ENCODE results near the gene DOK5. TPM values are rescaled to one million over a fixed set of nuclear protein-coding genes. Genes with fewer than 3 reads are reported as not detected.

DOK5 gene
- total RNA-seq, 4 donors from 2014 or later: 4.7 to 10.9 (median 7.3) TPM

DNA sequence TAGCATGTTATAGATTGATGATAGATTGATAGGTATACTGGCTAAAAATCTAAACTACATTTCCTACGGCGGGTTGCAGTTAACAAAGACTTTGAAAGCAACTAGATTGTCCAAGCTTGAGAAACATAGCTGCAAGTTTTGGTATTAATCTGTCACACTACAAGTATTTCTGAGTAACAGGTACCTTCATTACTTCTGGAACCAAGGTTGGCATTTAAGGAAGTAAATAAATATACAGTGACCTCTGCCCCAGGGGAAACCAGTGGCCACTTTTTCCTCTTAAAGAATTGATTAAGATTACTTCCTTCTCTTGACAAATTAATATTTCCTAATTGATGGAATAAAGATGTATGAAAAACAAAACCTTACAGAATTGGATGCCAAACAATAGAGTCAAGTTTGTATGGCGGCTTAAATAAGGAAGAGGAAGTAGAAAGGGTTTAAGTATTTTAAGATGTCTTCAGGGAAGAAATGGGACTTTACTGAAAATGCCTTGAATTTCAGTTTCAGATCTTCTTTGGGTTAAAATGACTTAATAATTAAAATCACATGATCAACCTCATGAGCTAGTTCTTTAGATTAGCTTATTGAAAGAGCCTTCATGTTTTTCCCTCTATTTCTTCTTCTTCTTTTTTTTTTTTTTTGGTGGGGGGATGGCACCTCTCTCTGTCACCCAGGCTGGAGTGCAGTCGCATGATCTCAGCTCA lies 132.8 kb downstream of the DOK5 start:
- Histone ChIP-seq H3K27ac (no peak overlapping the region), H3K4me3 (replicated peaks in 1 of 3) (no peak overlapping the region), H3K27me3 (no peaks in the 10 kb centered on the region), H3K36me3 (no peaks in the 10 kb centered on the region), H3K9me3 (no peaks in the 10 kb centered on the region), H3K4me1 (no peaks in the 10 kb centered on the region)
- DNase-seq: no peak
- WGBS, 2 donors: 92 to 94% methylated on average over 4 of the region's 4 CpGs
- TF ChIP-seq, protein P1, sequence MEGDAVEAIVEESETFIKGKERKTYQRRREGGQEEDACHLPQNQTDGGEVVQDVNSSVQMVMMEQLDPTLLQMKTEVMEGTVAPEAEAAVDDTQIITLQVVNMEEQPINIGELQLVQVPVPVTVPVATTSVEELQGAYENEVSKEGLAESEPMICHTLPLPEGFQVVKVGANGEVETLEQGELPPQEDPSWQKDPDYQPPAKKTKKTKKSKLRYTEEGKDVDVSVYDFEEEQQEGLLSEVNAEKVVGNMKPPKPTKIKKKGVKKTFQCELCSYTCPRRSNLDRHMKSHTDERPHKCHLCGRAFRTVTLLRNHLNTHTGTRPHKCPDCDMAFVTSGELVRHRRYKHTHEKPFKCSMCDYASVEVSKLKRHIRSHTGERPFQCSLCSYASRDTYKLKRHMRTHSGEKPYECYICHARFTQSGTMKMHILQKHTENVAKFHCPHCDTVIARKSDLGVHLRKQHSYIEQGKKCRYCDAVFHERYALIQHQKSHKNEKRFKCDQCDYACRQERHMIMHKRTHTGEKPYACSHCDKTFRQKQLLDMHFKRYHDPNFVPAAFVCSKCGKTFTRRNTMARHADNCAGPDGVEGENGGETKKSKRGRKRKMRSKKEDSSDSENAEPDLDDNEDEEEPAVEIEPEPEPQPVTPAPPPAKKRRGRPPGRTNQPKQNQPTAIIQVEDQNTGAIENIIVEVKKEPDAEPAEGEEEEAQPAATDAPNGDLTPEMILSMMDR (IDR thresholded peaks at IDR 0.05): no peak
- no peak for TF ChIP-seq POLR2A (IDR thresholded peaks at IDR 0.05)
- intact Hi-C loops (cut with DNase I): no loop called here

DNA sequence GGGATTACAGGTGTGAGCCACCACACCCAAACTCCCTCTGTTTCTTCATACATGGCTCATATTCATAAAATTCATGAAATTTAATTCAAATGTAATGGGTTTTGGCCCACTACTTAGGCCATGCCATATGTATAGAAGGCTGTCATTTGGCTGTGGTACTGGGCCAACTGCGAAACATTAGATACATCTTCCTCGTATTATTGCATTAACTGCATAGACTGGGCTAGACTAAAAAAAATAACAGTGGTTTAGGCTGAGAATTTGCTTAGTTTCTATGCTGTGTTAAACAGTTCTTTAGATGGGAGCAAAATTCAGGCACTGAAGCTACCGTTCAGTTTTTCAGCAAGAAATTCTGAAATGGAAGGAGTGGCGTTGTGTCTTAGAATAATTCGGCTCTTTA lies 133.6 kb downstream of the DOK5 start:
- TF ChIP-seq POLR2A (IDR thresholded peaks at IDR 0.05): no peak
- TF ChIP-seq, protein P1 (IDR thresholded peaks at IDR 0.05): no peak
- no peaks in the 10 kb centered on the region for H3K4me1 ChIP-seq
- no peaks in the 10 kb centered on the region for H3K9me3 ChIP-seq
- 95 to 97% methylated on average over 5 of the region's 5 CpGs for WGBS, 2 donors
- H3K36me3 ChIP-seq: no peaks in the 10 kb centered on the region
- no peaks in the 10 kb centered on the region for H3K27me3 ChIP-seq
- H3K27ac ChIP-seq: no peak overlapping the region
- no peak overlapping the region for H3K4me3 ChIP-seq (replicated peaks in 1 of 3)
- DNase-seq: no peak
- intact Hi-C loops (cut with DNase I): no loop called here

DNA sequence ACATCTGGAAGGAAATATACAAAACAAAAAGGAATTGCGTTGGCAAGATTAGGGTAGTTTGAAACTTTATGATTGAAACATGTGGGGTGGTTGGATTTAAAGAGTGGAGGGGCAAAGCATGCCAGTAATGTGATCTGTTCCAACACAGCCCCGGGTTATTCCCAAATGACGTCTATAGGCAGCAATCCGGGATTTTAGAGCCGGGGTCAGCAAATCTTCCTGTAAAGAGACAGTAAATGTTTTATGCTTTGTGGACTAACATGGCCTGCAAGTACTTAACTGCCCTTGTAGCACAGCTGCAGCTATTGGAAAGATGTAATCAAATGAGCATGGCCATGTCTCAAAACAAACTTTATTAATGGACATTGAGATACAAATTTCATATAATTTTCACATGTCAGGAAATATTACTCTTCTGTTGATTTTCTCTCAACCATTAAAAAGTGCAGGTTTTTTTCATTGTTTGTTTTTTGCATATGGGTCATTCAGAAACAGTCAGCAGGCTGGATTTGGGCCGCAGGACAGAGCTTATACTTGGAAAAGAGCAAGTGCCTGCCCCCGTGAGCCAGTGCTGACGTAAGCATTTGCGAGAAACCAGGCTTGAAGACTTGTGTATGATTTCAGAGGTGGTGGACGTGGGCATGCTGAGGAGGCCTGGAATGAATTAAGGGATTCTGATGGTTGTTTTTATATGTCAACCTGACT lies 136.5 kb downstream of the DOK5 start:
- Histone ChIP-seq H3K36me3 (no peaks in the 10 kb centered on the region), H3K4me3 (replicated peaks in 1 of 3) (no peak overlapping the region), H3K27ac (no peak overlapping the region), H3K4me1 (no peaks in the 10 kb centered on the region), H3K27me3 (no peaks in the 10 kb centered on the region), H3K9me3 (no peaks in the 10 kb centered on the region)
- intact Hi-C loops (cut with DNase I): no loop called here
- DNase-seq: no peak
- TF ChIP-seq, protein P1 (IDR thresholded peaks at IDR 0.05): no peak
- TF ChIP-seq POLR2A (IDR thresholded peaks at IDR 0.05): no peak
- 84 to 89% methylated on average over 10 of the region's 10 CpGs for WGBS, 2 donors

DNA sequence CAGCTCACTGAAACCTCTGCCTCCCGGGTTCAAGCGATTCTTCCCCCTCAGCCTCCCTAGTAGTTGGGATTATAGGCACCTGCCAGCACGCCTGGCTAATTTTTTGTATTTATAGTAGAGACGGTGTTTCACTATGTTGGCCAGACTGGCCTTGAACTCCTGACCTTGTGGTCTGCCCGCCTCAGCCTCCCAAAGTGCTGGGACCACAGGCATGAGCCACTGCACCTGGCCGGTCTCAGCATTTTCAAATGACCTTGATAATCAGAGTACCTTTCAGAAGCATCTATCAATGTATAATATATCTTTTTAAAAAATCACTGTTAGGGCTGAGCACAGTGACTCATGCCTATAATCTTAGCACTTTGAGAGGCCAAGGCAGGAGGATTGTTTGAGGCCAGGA lies 143.0 kb downstream of the DOK5 start:
- intact Hi-C loops (cut with DNase I): no loop called here

More for the DNA sequence above, 143.0 kb downstream of the DOK5 start:
- no peak for DNase-seq
- TF ChIP-seq, protein P1 (IDR thresholded peaks at IDR 0.05): no peak
- TF ChIP-seq POLR2A (IDR thresholded peaks at IDR 0.05): no peak
- Histone ChIP-seq H3K27me3 (no peaks in the 10 kb centered on the region), H3K27ac (no peak overlapping the region), H3K36me3 (no peaks in the 10 kb centered on the region), H3K4me1 (peaks cover 0 to 4% of the 10 kb centered on the region in 2 donors), H3K9me3 (no peaks in the 10 kb centered on the region), H3K4me3 (replicated peaks in 1 of 3) (no peak overlapping the region)
- 88 to 94% methylated on average over 6 of the region's 6 CpGs for WGBS, 2 donors
